SK-N-MC (cell line): ENCODE measurements around the gene SUN1.

Source experiments
- DNase-seq: peaks from one replicate; pipeline ENCODE4 v3.0.0-alpha.2; 2011; ENCODE audit warnings: low read depth, low spot score
- H3K27ac ChIP-seq: fragments of 200-600 bp; sonication (generic); 2 replicates; pipeline ENCODE4 v1.5.1; 2016; ENCODE audit warnings: mixed run types
- H3K36me3 ChIP-seq: fragments of 200-600 bp; sonication (generic); 2 replicates; pipeline ENCODE4 v1.6.1; 2017; ENCODE audit warnings: antibody characterized with exemption, low read length, mixed read lengths; ENCODE audit not compliant: insufficient read depth
- H3K4me3 ChIP-seq: fragments of 200-600 bp; sonication (generic); 2 replicates; pipeline ENCODE4 v1.5.1; 2016
- H3K9ac ChIP-seq: fragments of 200-600 bp; sonication (generic); 2 replicates; pipeline ENCODE4 v1.8.0; 2017; ENCODE audit warnings: mixed run types, mixed read lengths; ENCODE audit not compliant: insufficient read length
- H3K9me3 ChIP-seq: fragments of 200-600 bp; sonication (generic); 2 replicates; pipeline ENCODE4 v1.6.1; 2017; ENCODE audit warnings: low read depth, mild to moderate bottlenecking, antibody characterized with exemption, low read length, moderate library complexity, mixed read lengths
- EZH2 ChIP-seq: fragments of 200-600 bp; sonication (generic); IDR thresholded peaks from one replicate; pipeline ENCODE4 v1.6.1; 2017; ENCODE audit warnings: antibody characterized with exemption
- FOXP2 ChIP-seq: optimal IDR thresholded peaks from 2 replicates; pipeline ENCODE3; 2011; ENCODE audit warnings: mild to moderate bottlenecking, moderate library complexity; ENCODE audit not compliant: insufficient read depth; ENCODE audit errors: extremely low read length, control extremely low read depth
- POLR2AphosphoS5 ChIP-seq: IDR thresholded peaks from 2 replicates; pipeline ENCODE4 v1.6.1; 2012; ENCODE audit warnings: mild to moderate bottlenecking, low read depth, low read length, borderline replicate concordance

SUN1 gene

DNA sequence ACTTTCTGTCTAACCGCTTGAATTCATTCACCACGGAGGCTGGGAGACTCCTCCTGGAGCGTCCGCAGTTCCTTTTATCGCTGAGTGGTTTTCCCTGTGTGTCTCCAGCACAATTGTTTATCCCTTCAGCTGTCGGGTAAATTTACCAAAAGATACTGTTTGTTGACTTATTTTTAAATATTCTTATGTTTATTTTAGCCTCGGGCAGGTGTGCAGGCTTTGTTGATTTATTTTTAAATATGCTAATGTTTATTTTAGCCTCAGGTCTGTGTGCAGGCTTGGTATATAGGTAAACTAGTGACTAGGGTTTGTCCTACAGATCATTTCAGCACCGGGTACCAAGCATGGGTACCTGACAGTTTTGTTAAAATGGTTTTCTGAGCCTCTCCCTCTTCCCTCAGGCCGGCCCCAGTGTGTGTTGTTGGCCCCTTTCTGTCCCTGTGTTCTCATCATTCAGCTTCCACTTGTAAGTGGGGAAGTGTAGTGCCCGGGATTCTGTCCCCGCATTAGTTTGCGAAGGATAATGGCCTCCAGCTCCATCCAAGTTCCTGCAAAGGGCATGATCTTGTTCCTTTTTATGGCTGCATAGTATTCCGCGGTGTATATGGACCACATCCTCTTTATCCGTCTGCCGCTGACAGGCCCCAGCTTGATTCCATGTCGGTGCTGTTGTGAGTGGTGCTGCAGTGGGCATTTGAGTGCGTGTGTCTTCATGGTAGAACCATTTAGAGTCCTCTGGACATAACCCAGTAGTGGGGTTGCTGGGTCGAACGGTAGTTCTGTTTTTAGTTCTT lies 49.4 kb downstream of the SUN1 start:
- DNase-seq = no peak
- Histone ChIP-seq H3K9me3 (no peaks in the 10 kb centered on the region), H3K36me3 (peaks cover 9% of the 10 kb centered on the region), H3K27ac (no peak overlapping the region), H3K9ac (no peak overlapping the region), H3K4me3 (no peak overlapping the region)
- TF ChIP-seq EZH2 (no peak), POLR2AphosphoS5 (no peak), FOXP2 (no peak)

DNA sequence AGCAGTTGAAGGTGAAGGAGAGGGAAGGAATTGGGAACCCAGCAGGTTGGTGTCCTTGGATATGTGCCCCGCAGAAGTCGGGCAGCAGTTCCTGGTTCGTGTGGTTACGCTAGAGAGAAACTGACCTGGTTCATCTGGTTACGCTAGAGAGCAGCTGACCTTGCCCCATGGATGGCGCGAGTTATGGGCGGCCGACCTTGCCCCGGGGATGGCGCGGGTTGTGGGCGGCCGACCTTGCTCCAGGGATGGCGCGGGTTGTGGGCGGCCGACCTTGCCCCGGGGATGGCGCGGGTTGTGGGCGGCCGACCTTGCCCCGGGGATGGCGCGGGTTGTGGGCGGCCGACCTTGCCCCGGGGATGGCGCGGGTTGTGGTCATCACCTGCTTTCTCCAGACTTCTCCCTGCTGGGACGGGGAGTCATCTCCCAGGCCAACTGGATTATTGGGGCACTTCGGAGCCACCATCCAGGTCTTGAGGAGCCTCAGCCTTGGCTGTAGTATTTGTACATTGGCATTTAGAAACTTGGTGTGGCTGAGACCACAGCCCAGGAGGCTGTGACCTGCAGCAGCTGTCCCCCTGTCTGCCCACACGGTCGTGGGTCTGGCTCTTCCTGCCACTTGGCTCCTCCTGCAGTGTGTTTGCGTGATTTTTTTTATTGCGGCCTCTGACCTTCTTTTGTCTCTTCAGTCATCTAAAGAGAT lies 50.2 kb downstream of the SUN1 start:
- no peak overlapping the region for H3K9ac ChIP-seq
- H3K9me3 ChIP-seq = no peaks in the 10 kb centered on the region
- DNase-seq = no peak
- peaks cover 9% of the 10 kb centered on the region for H3K36me3 ChIP-seq
- H3K27ac ChIP-seq = no peak overlapping the region
- no peak overlapping the region for H3K4me3 ChIP-seq
- TF ChIP-seq FOXP2 = no peak
- TF ChIP-seq EZH2 = no peak
- TF ChIP-seq POLR2AphosphoS5 = no peak

DNA sequence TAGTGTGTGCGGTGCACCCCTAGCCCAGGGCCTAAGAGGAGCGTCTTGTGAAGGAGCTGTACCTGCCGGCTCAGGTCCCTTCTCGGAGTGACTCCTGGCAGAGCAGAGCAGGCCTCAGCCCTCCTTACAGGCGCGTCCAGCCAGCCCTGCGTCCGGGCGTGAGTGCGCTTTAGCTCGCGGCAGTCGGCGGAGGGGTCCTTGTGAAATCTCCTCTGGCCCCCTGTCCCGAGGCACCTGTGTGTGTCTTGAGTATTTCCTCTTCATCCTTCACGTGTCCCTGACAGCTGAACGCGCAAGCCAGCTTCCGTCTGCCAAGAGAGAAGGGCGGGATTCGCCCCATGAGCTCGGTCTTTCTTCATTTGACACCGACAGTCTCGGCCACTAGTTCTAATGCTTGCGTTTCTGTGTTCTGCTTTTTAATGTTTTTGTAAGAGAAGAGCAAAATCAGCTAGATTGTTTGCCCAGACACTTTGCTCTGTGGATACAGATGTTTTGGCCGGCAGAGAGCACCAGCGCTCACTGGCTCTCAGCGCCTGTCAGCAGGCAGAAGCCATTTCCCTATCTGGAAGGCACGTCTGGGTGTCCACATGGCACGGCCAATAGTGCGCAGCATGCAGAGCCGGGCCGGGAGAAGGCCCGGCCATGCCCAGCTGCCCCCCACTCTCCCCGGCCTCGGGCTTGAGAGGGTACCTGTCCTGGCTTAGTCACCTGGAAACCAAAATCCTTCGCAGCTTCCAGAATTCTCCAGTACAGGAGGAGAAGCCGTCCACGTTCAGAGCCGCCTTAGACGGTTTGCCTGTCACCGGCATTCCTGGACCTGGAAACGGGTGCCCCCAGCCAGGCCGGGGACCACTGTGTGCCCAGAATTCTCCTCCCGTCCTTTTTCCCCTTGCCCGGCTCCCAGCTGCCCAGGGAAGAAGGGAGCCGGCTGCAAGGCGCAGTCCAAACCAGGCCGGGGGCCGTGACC lies 51.1 kb downstream of the SUN1 start:
- H3K9me3 ChIP-seq = no peaks in the 10 kb centered on the region
- TF ChIP-seq POLR2AphosphoS5 (no peak), FOXP2 (no peak), EZH2 (no peak)
- DNase-seq = no peak
- H3K9ac ChIP-seq = no peak overlapping the region
- peaks cover 9% of the 10 kb centered on the region for H3K36me3 ChIP-seq
- no peak overlapping the region for H3K27ac ChIP-seq
- no peak overlapping the region for H3K4me3 ChIP-seq

DNA sequence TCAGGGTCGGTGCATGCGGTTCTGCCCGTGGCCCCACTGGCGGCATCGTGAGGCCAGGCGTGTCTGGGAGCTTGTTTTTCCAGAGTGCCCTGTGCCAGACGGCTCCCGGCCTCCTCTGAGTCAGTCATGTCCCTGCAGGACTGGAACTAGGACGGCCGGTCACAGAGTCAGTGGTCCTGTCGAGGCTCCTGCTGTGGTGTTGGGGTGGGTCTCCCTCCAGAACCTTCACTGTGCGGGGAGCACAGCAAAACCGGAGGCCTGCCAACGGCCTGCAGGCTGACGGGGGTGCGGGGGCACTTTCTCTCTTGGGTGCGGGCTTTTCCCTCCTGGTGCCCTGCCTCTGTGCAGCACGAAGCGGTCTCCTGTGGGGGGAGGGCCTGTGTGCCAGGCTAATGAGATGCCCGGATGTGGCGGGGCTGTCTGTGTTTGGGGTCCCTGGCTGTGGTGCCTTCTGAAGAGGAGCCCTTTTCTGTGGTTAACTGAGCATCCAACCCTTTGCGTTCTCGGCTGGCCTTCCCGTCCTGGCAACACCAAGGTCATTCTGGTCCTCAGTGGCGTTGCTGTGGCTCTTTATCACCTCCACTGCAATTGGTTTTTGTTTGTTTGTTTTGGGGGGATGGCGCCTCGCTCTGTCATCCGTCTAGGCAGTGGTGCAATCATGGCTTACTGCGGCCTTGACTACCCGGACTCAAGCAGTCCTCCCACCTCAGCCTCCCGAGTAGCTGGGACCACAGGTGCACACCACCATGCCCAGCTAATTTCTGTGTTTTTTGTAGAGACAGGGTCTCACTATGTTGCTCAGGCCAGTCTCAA lies 52.1 kb downstream of the SUN1 start:
- H3K4me3 ChIP-seq = no peak overlapping the region
- peaks cover 1% of the 10 kb centered on the region; the same call in 1 of the 2 replicates for H3K36me3 ChIP-seq
- no peaks in the 10 kb centered on the region for H3K9me3 ChIP-seq
- H3K27ac ChIP-seq = no peak overlapping the region
- no peak for TF ChIP-seq EZH2
- TF ChIP-seq FOXP2 = no peak
- no peak for TF ChIP-seq POLR2AphosphoS5
- no peak for DNase-seq
- H3K9ac ChIP-seq = no peak overlapping the region

DNA sequence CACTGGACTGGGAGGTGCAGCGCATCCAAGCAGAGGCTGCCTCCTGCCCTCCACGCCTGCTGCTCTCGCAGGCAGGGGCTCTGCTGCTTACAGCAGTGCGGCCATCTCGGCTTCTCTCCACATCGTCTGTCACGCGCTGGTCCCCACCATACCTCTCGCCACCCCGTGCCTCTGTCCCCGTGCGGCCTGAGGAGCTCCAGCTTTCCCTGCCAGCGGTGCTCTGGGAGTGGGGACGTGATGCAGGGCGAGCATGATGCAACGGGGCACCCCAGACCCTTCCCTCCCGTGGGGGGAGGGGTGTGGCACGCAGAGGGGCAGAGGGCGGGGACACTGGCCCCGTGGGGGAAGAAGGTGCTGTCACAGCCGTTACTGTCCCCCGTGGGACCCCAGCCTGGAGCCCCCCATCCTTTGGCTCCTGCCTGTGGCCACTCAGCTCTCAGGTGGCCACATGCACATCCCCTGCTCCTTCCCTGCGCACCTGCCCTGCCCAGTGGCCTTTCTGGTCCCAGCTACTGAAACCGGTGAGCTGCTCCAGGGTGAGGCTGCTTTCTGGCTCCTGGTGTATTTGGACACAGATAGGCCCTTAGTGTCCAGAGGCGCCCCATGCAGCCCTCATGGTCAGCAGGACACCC lies 53.1 kb downstream of the SUN1 start:
- H3K4me3 ChIP-seq = no peak overlapping the region
- no peak overlapping the region for H3K27ac ChIP-seq
- TF ChIP-seq FOXP2 = no peak
- TF ChIP-seq EZH2 = no peak
- TF ChIP-seq POLR2AphosphoS5 = no peak
- no peaks in the 10 kb centered on the region for H3K9me3 ChIP-seq
- H3K36me3 ChIP-seq = no peaks in the 10 kb centered on the region; the same call in 1 of the 2 replicates
- H3K9ac ChIP-seq = no peak overlapping the region
- DNase-seq = no peak

DNA sequence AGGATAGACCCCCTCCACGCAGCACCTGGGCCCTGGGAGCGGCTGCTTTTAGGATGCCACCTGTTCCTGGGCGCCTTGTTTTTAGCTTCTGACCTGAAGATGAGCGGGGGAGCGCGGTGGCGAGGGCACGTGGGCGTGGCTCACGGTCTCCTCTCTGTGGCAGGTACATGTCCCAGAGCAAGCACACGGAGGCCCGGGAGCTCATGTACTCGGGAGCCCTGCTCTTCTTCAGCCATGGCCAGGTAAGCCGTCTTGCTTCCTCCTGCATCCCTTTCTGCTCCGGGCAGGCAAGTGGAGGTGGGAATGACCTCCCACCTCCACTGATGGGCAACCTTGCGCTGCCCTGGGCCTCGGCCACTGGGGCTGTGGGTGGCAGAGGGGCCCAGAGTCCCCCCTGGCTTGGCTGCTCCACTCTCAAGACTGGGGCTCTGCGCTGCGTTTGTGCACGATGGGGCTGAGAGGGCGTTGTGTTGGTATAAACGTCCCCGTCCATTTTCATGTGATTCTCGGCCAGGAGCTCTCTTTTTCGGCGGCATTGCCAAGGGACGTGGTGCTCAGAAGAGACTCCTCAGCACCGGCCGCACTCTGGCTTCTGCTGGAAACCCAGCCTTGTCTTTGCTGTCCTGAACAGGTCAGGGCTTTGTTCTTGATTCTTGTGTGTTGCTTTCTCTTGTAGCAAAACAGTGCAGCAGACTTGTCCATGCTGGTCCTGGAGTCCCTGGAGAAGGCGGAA lies 53.8 kb downstream of the SUN1 start:
- Histone ChIP-seq H3K9me3 (no peaks in the 10 kb centered on the region), H3K36me3 (no peaks in the 10 kb centered on the region; the same call in 1 of the 2 replicates), H3K27ac (no peak overlapping the region), H3K4me3 (no peak overlapping the region), H3K9ac (no peak overlapping the region)
- DNase-seq = no peak
- TF ChIP-seq POLR2AphosphoS5 (no peak), FOXP2 (no peak), EZH2 (no peak)
